Measurements from ENCODE around the gene CTSZ. TPM values are rescaled to one million over a fixed set of nuclear protein-coding genes. Genes with fewer than 3 reads are reported as not detected.

Gene CTSZ
- total RNA-seq, 1 donor from 2014 or later = 278 TPM

GRCh38 chr20:58998656-58999055, 8.4 kb downstream of the CTSZ start:
- Mint-ChIP-seq H3K9me3 (no peaks in the 10 kb centered on the region), H3K4me1 (peaks cover 56% of the 10 kb centered on the region), H3K27ac (no peak overlapping the region), H3K4me3 (no peak overlapping the region), H3K36me3 (ENCODE audit: low read depth) (peaks cover 95% of the 10 kb centered on the region), H3K27me3 (no peaks in the 10 kb centered on the region)
- ChIA-PET POLR2A (interaction anchor here (1.1 to 1.6 kb wide), 2 partner anchors 8 to 34 kb away, joined by 3 to 7 read pairs; partner anchors contain the start of gene ATP5F1E), CTCF (no interaction called here)
- no peak for DNase-seq
- TF ChIP-seq CTCF (IDR thresholded peaks at IDR 0.05) = no peak
- ATAC-seq (ENCODE audit: low read depth) = no peak
- intact Hi-C loops (cut with micrococcal nuclease) = no loop called here

GRCh38 chr20:58997141-58997770, 9.8 kb downstream of the CTSZ start:
- Mint-ChIP-seq H3K27ac (peak overlapping the region; percentile 9), H3K9me3 (no peaks in the 10 kb centered on the region), H3K27me3 (no peaks in the 10 kb centered on the region), H3K36me3 (ENCODE audit: low read depth) (peaks cover 95% of the 10 kb centered on the region), H3K4me3 (no peak overlapping the region), H3K4me1 (peaks cover 55% of the 10 kb centered on the region)
- POLR2A ChIA-PET = interaction anchor here (1.6 kb wide), 2 partner anchors 11 to 35 kb away, joined by 4 to 7 read pairs; partner anchors contain the start of gene ATP5F1E
- TF ChIP-seq CTCF (IDR thresholded peaks at IDR 0.05) = no peak
- intact Hi-C loops (cut with micrococcal nuclease) = no loop called here
- DNase-seq = no peak
- ATAC-seq (ENCODE audit: low read depth) = no peak
- CTCF ChIA-PET = no interaction called here

GRCh38 chr20:58996226-58996611, 10.8 kb downstream of the CTSZ start:
- Mint-ChIP-seq H3K4me3 (no peak overlapping the region), H3K9me3 (no peaks in the 10 kb centered on the region), H3K36me3 (ENCODE audit: low read depth) (peaks cover 96% of the 10 kb centered on the region), H3K27me3 (no peaks in the 10 kb centered on the region), H3K4me1 (peaks cover 47% of the 10 kb centered on the region), H3K27ac (peak overlapping the region; percentile 25)
- DNase-seq = no peak
- ATAC-seq (ENCODE audit: low read depth) = no peak
- no peak for TF ChIP-seq CTCF (IDR thresholded peaks at IDR 0.05)
- intact Hi-C loops (cut with micrococcal nuclease) = no loop called here
- ChIA-PET POLR2A (interaction anchor here (1.4 to 4.7 kb wide), 3 partner anchors 9 to 36 kb away, joined by 4 to 41 read pairs (median 4); partner anchors contain the start of gene ATP5F1E), CTCF (no interaction called here)

- no peak overlapping the region for H3K4me3 Mint-ChIP-seq
- H3K27ac Mint-ChIP-seq = peak overlapping the region; percentile 60
- CTCF ChIA-PET = no interaction called here
- intact Hi-C loops (cut with micrococcal nuclease) = loop anchor here (1.0 kb wide), 1 partner anchor 9 kb away; no protein-coding TSS in a partner anchor
- POLR2A ChIA-PET = interaction anchor here (1.4 to 4.7 kb wide), 3 partner anchors 9 to 36 kb away, joined by 4 to 41 read pairs (median 4); partner anchors contain the start of gene ATP5F1E
- no peaks in the 10 kb centered on the region for H3K27me3 Mint-ChIP-seq
- H3K4me1 Mint-ChIP-seq = peaks cover 47% of the 10 kb centered on the region
- ATAC-seq (ENCODE audit: low read depth) (no peak), DNase-seq (no peak)
- no peaks in the 10 kb centered on the region for H3K9me3 Mint-ChIP-seq
- TF ChIP-seq CTCF (IDR thresholded peaks at IDR 0.05) = no peak
- H3K36me3 Mint-ChIP-seq (ENCODE audit: low read depth) = peaks cover 96% of the 10 kb centered on the region
These were observed 11.4 kb downstream of the CTSZ start for GRCh38 chr20:58995461-58996225.

All from activated B cell treated with CpG ODN at 0.5 μM for 24 hours (primary cell).